Stimulated activated CD4-positive, alpha-beta T cell treated with anti-CD3 and anti-CD28 coated beads, Interleukin-2, amount 100 ng/mL, for 24 hours (primary cell): Measurements from ENCODE around the gene SUV39H2.
"Not testable (repeated sequence)": the region's sequence is repeated elsewhere in the genome, so short reads cannot be mapped to it uniquely, and the experiment has no call there.

Source experiments
- DNase-seq, 2 donors: peaks; one replicate each; pipeline ENCODE4 v3.0.0-alpha.2; 2020

SUV39H2 gene

DNA sequence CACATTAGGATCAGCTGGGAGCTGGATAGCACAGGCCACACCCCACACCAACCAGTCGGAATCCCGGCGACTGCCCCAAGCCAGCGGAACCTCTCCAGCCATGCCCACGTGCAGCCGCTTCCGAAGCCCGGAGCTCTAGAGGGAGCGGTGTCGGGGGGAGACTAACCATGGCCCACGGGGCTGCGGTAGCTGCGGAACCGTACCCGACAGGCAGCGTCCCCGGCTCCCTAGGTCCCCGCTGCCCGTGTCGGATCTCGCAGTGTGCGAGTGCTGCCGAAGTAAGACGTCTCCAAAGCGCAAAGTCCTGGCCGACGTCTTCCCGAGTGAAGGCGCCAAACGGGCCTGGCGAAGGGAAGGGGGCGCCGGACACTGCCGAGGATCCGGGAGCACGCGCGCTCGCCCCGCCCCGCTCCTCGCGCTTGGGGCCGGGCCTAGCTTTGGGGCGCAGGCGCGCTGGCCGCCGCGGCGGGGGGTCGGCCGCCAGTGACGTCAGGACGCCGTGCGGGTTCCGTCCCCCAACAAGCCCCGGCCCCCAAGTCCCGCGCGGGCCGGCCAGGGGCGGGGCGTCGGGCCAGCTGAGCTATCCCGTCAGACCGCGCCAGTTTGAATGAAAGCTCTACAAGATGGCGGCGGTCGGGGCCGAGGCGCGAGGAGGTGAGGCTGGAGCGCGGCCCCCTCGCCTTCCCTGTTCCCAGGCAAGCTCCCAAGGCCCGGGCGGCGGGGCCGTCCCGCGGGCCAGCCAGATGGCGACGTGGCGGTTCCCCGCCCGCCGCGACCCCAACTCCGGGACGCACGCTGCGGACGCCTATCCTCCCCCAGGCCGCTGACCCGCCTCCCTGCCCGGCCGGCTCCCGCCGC lies at the start of gene SUV39H2:
SUV39H2 (plus strand) TSS at position 601 of the 858 bp plus-strand sequence; CDS start at position 624, 23 bp downstream.
- DNase-seq: peak; percentile 93 to 96

- no peak for DNase-seq
These were observed 45.6 kb upstream of the SUV39H2 start for GRCh38 chr10:14833106-14833505.

- DNase-seq: no peak
These were observed 42.5 kb upstream of the SUV39H2 start for GRCh38 chr10:14836208-14836607.

DNA sequence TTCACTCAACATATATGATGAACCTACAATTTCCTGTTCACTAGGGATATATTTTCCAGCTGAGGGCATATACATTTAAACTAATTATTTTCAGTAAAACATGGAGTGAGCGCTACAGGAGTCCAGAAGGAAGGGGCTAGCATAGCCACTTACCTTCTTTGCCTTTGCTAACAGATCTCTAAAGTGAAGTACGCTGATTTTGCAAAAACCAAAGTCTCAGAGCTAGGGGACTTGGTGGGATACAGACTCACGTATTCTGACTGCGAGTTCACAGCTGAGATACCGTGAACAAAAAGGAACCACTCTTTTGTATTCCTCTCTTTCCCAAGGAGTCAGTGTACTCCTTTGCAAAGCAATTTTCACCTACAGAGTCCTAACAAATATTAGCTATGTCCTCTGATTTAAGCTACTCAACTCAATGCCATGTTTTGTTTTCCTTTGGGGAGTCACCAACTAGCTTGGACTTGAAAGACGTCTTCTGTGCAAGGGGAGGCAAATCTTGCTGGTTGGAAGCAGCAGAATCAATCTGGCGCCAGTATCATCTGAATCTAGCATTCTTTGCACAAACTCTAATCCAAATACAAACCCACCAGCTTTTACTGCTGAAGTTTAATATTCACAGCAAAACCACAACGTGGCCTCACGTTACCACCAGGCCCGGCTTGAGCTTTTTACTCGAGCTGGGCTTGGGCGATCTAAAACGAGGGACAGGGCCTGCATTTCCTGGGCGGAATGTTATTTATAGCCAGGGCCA lies 41.5 kb upstream of the SUV39H2 start:
- no peak for DNase-seq

- DNase-seq: peak; percentile 99
These were observed 40.7 kb upstream of the SUV39H2 start, which contains the start of the genes CDNF, HSPA14 and MSANTD7 for GRCh38 chr10:14837757-14838581. CDNF (minus strand) TSS chr10:14838037; CDS start chr10:14837946, 91 bp downstream. HSPA14 (plus strand) TSS chr10:14838306; CDS start chr10:14838403, 97 bp downstream. MSANTD7 (plus strand) TSS chr10:14838306; CDS start chr10:14842285, 3,979 bp downstream.

- peak; percentile 33 to 35 for DNase-seq
These were observed 39.9 kb upstream of the SUV39H2 start for GRCh38 chr10:14838582-14839304.

GRCh38 chr10:14839305-14839695 lies 39.4 kb upstream of the SUV39H2 start:
- DNase-seq: peak in 1 of 2 donors; percentile 6

DNA sequence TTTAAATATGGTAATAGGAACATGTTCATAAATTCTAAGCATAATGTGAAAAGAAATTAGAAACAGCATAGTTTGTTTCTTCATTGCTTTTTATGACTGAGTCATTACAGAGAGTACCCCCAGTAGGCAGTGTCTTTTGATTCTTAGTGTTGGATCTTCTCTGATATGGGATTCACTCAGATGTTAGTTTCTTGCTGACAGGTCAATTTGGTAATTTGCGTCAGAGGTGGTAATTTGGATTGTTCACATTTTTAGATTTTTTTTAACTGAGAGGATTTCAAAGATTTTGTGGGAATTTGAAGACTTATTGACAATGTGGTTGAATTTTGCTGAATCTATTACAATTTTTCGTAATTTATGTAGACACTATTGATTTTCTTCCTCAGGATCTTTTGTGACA lies 38.5 kb upstream of the SUV39H2 start:
- DNase-seq: no peak

DNA sequence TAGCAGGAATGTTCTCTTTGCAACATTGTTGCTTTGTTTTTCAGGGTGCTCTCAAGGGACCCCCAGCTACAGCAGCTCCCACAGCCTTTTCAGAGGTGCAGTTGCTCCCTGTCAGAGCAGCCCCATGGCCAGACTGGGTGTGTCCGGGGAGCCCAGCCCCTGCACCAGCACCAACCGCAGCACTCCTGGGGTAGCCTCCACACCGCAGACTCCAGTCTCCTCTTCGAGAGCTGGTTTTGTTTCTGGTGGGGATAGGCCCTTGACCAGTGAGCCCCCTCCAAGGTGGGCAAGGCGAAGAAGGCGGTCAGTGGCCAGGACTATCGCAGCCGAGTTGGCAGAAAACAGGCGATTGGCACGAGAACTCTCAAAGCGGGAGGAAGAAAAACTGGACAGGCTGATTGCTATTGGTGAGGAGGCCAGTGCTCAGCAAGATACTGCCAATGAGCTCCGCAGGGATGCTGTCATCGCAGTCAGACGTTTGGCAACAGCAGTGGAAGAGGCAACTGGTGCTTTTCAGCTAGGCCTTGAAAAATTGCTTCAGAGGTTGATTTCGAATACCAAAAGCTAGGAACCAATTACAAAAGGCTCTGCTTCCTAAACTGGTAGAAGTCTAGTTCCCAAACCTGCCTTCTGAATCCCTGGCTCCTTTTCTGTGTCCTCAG lies 35.2 kb upstream of the SUV39H2 start:
- DNase-seq: no peak

GRCh38 chr10:14844948-14845347 lies 33.7 kb upstream of the SUV39H2 start:
- DNase-seq: no peak

DNA sequence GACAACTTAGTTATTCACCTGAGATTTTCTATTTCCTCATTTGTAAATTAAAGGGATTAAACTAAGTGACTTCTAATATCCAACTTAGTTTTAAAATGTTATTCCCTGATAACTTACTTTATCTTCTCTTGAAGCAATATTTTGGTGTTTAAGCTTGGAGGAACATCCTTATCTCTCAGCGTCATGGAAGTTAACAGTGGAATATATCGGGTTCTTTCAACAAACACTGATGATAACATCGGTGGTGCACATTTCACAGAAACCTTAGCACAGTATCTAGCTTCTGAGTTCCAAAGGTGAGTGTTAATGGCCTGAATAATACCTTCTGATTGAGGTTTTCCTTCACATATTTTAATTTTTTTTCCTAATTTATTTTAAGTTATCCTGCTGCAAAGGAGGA lies 26.4 kb upstream of the SUV39H2 start:
- no peak for DNase-seq

GRCh38 chr10:14855453-14855852 lies 23.2 kb upstream of the SUV39H2 start:
- DNase-seq: no peak

- no peak for DNase-seq
These were observed 20.2 kb upstream of the SUV39H2 start for GRCh38 chr10:14858338-14858960.

DNA sequence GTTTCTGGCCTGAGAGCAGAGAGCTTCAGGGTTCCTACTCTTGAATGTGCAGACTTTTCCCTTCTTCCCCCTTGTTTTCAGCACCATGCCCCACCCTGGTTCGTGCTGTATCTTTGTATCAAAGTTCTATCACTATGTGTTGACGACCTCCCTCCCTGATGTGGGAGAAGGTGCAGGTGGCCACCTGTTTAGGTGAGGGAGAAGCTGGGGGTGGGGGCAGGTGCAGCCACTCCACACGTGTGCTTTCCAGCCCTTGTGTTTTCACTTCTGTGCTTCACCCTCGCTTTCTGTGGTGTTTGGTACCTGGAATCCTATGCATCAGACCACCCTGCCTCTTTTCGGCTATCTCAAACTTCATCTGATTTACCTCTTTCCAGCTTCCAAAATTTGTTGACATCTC lies 19.6 kb upstream of the SUV39H2 start:
- DNase-seq: no peak

GRCh38 chr10:14859775-14860174 lies 18.9 kb upstream of the SUV39H2 start:
- DNase-seq: no peak

DNA sequence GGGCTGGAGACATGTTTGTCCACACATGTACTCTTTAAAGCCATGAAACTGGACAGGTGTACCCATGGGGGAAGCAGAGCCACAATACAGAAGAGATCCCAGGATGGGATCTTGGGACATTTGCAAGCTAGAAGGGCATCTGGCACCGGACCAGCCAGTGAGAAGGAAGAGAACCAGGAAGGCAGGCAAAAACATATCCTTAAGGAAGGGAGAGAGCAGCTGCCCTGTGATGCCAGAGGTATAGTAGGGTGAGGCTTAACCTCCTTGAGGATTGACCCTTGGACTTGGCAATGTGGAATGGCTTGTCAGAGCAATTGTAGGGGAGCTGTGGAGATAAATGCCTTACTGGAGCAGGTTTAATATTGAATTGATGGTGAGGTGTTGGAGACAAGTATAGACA lies 17.9 kb upstream of the SUV39H2 start:
- DNase-seq: no peak

GRCh38 chr10:14864466-14864865 lies 14.2 kb upstream of the SUV39H2 start:
- DNase-seq: not testable (repeated sequence)

- not testable (repeated sequence) for DNase-seq
These were observed 13.8 kb upstream of the SUV39H2 start for GRCh38 chr10:14864871-14865270.

DNA sequence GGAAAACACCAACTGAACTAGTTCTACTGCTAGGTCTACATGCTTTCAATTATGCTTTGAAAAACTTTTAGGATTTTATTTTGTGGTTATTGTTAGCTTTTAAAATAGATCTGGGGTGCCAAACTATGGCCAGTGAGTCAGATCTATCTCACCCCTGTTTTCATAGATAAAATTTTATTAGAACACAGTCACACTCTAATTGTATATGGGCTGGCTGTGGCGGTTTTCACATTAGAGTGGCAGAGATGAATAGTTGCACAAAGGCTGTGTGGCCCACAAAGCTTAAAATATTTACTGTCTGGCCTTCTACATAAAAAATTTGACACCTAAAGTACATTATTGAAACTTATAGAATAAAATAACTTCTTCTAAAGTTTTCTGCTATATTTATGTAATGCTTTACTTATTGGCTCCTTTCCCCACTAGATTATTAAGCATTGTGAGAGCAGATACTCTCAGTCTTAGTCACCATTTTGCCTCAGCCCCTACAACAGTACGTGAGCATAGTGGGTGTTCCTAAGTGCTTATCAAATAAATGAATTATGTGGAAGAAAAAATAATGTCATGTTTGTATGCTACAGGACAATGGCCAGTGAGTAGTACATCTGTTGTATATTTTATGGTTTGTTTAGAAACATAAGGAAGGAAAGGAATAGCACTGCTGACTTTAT lies 5.4 kb upstream of the SUV39H2 start:
- no peak for DNase-seq

DNA sequence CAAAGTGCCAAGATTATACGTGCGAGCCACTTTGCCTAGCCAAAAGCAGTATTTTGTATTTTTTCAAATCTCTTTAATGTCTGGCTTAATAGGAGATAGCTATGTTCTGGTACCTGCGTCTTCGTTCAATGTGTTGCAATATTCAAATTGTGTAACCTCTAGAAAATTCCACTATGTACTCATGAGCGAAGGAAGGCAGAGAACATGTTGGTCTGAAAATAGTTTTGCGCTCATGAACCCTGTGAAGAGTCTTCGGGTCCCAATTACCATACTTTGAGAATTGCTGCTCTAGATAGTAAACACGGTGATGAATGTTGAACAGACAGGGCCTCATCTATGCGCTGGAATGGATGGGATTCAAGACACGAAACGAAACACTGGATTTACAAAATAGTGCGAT lies 2.7 kb upstream of the SUV39H2 start:
- no peak for DNase-seq
